MCF 10A (cell line): ENCODE data around the gene VAV2. TPM values are rescaled to one million over a fixed set of nuclear protein-coding genes. Genes with fewer than 3 reads are reported as not detected.

Source experiments
- BruUV-seq: library from RNA; stranded (reverse); fragments of 400-500 nt; replicated peaks from 2 replicates; lab custom pipeline; 2021; lab: Mats Ljungman, UMichigan
- CTCF ChIA-PET: fragments of 300-600 bp; sonication (Branson Sonifier 250); formaldehyde crosslinking; extraction: SDS; loops from one replicate; lab custom pipeline; 2021; ENCODE audit warnings: antibody characterized with exemption, inconsistent platforms; lab: Yijun Ruan, JAX
- POLR2A ChIA-PET: fragments of 300-600, 350-650 bp; sonication (Branson Sonifier 250); formaldehyde crosslinking; extraction: SDS; loops from one replicate; lab custom pipeline; 2020; ENCODE audit warnings: antibody characterized with exemption, inconsistent platforms; lab: Yijun Ruan, JAX
- DNase-seq: peaks from one replicate; pipeline ENCODE4 v3.0.0-alpha.2; 2018; ENCODE audit not compliant: unreplicated experiment
- H3K27ac Mint-ChIP-seq: one replicate; pipeline ENCODE4 v1.8.0; 2022; ENCODE audit warnings: mild to moderate bottlenecking, low read depth, mixed read lengths; ENCODE audit not compliant: unreplicated experiment
- H3K27me3 Mint-ChIP-seq: one replicate; pipeline ENCODE4 v1.8.0; 2022; ENCODE audit warnings: mixed read lengths; ENCODE audit not compliant: insufficient read depth, unreplicated experiment
- H3K36me3 Mint-ChIP-seq: one replicate; pipeline ENCODE4 v1.8.0; 2022; ENCODE audit warnings: mild to moderate bottlenecking, moderate library complexity, mixed read lengths; ENCODE audit not compliant: insufficient read depth, unreplicated experiment
- H3K4me1 Mint-ChIP-seq: one replicate; pipeline ENCODE4 v1.8.0; 2022; ENCODE audit warnings: mixed read lengths; ENCODE audit not compliant: insufficient read depth, unreplicated experiment
- H3K4me3 Mint-ChIP-seq: one replicate; pipeline ENCODE4 v1.8.0; 2022; ENCODE audit warnings: mild to moderate bottlenecking, moderate library complexity, mixed read lengths; ENCODE audit not compliant: unreplicated experiment
- H3K9me3 Mint-ChIP-seq: one replicate; pipeline ENCODE4 v1.8.0; 2022; ENCODE audit warnings: mixed read lengths; ENCODE audit not compliant: unreplicated experiment
- CTCF ChIP-seq: fragments of 200-600 bp; IDR thresholded peaks from one replicate; pipeline ENCODE4 v1.8.0; 2022; ENCODE audit warnings: antibody characterized with exemption, mild to moderate bottlenecking; ENCODE audit not compliant: unreplicated experiment
- intact Hi-C: fragments of 100-400 bp; cut with micrococcal nuclease; formaldehyde crosslinking; loops from 2 replicates; pipeline ENCODE4 v1.14.1; 2022
- total RNA-seq: library from RNA; stranded (reverse); gene quantifications from 2 replicates; pipeline ENCODE4 v1.2.3, GENCODE V29; 2022

VAV2 gene
- total RNA-seq, 1 experiment from 2014 or later, result 31.0 TPM

- no peak for TF ChIP-seq CTCF
- no peak for DNase-seq
- H3K9me3 Mint-ChIP-seq, result no peaks in the 10 kb centered on the region
- POLR2A ChIA-PET, result no interaction called here
- BruUV-seq, result no TSS peak
- H3K4me3 Mint-ChIP-seq, result no peak overlapping the region
- H3K36me3 Mint-ChIP-seq, result peaks cover 7% of the 10 kb centered on the region
- no peak overlapping the region for H3K27ac Mint-ChIP-seq
- no peaks in the 10 kb centered on the region for H3K27me3 Mint-ChIP-seq
- intact Hi-C loops, result no loop called here
- H3K4me1 Mint-ChIP-seq, result peaks cover 6% of the 10 kb centered on the region
- CTCF ChIA-PET, result interaction anchor here (0.6 to 1.2 kb wide), 2 partner anchors 111 to 197 kb away, joined by 3 read pairs; no protein-coding TSS in a partner anchor
These were observed 194.6 kb downstream of the VAV2 start for GRCh38 chr9:133797406-133798105.

- no TSS peak for BruUV-seq
- H3K36me3 Mint-ChIP-seq, result peaks cover 7% of the 10 kb centered on the region
- TF ChIP-seq CTCF, result no peak
These were observed 195.6 kb downstream of the VAV2 start for GRCh38 chr9:133796562-133796961.

DNA sequence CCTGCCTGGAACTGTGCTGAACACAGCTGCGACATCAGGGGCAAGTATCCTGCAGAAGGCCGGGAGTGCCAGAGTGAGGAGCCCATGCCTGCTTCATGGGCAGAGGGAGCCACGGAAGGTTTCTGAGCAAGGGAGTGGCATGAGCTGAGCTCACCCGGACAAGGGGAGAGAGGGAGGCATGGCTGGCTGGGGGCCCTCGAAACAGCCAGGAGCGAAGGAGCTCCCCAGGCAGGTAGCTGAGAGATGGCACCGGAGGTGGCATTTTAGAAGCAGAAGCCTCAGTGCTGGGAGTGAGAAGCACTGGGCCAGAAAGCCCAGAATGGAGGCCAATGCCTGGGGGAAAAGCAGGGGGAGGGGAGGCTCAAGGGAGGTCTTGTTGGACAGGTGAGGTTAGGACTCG, 197.1 kb downstream of the VAV2 start:
- H3K27ac Mint-ChIP-seq, result no peak overlapping the region
- intact Hi-C loops, result no loop called here
- CTCF ChIA-PET, result interaction anchor here (0.6 to 8.3 kb wide), 4 partner anchors 13 to 549 kb away, joined by 3 to 90 read pairs (median 9); no protein-coding TSS in a partner anchor
- TF ChIP-seq CTCF, result no peak
- H3K4me1 Mint-ChIP-seq, result peaks cover 11% of the 10 kb centered on the region
- POLR2A ChIA-PET, result no interaction called here
- no peaks in the 10 kb centered on the region for H3K9me3 Mint-ChIP-seq
- no peak overlapping the region for H3K4me3 Mint-ChIP-seq
- DNase-seq, result no peak
- H3K27me3 Mint-ChIP-seq, result no peaks in the 10 kb centered on the region
- BruUV-seq, result no TSS peak
- H3K36me3 Mint-ChIP-seq, result peaks cover 12% of the 10 kb centered on the region

More at GRCh38 chr9:133796562-133796961, 195.6 kb downstream of the VAV2 start:
- H3K9me3 Mint-ChIP-seq, result no peaks in the 10 kb centered on the region
- ChIA-PET CTCF (interaction anchor here (0.6 to 8.3 kb wide), 2 partner anchors 198 to 1966 kb away, joined by 6 to 90 read pairs; no protein-coding TSS in a partner anchor), POLR2A (interaction anchor here (0.5 kb wide), 1 partner anchor 88 kb away, joined by 3 read pairs; no protein-coding TSS in a partner anchor)
- intact Hi-C loops, result no loop called here
- no peak overlapping the region for H3K27ac Mint-ChIP-seq
- H3K4me3 Mint-ChIP-seq, result no peak overlapping the region
- H3K4me1 Mint-ChIP-seq, result peaks cover 11% of the 10 kb centered on the region
- H3K27me3 Mint-ChIP-seq, result no peaks in the 10 kb centered on the region
- no peak for DNase-seq

DNA sequence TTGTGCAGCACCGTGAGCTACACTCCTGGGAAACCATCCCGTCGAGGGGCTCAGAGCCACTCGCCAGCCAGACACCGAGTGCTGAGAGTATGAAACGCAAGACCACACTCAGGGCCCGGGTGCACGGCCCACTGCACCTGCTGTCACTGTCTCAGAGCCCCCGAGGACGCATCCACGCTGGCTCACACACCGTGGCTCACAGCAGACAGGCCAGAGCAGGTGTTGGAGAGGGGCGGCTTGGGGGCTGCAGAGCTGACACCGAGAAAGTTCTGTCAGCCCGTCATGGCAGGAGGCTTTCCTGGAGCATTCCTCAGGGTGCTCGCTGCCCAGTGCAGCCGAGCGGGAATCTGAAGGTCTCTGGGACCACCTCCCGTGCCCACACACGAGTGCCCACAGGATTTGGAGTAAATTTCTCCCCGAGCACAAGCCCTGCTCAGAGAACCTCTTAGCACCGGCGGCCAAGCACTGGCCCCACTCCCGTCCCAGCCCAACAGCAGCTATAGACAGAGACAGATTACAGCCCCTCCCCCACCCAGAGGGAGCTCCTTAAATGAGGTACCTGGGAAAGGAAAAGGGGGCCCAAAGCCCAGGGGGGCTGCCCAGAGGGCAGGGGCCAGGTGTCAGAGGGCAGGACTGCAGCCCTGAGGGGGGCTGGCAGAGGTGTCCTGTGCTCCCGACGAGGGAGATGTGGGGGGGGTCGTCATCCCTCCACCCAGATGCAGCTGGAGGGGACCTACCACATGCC, 197.9 kb downstream of the VAV2 start:
- no TSS peak for BruUV-seq
- DNase-seq, result no peak
- CTCF ChIA-PET, result interaction anchor here (0.6 to 8.3 kb wide), 12 partner anchors 8 to 698 kb away, joined by 3 to 90 read pairs (median 3); no protein-coding TSS in a partner anchor
- Mint-ChIP-seq H3K4me1 (peaks cover 11% of the 10 kb centered on the region), H3K36me3 (peaks cover 17% of the 10 kb centered on the region), H3K9me3 (no peaks in the 10 kb centered on the region), H3K27me3 (no peaks in the 10 kb centered on the region), H3K4me3 (no peak overlapping the region), H3K27ac (no peak overlapping the region)
- POLR2A ChIA-PET, result interaction anchor here (1.1 to 1.7 kb wide), 2 partner anchors 197 to 200 kb away, joined by 4 to 5 read pairs; no protein-coding TSS in a partner anchor
- intact Hi-C loops, result no loop called here
- no peak for TF ChIP-seq CTCF
